Measurements from ENCODE around the gene FANK1. TPM values are rescaled to one million over a fixed set of nuclear protein-coding genes. Genes with fewer than 3 reads are reported as not detected.
"Not testable (repeated sequence)": the region's sequence is repeated elsewhere in the genome, so short reads cannot be mapped to it uniquely, and the experiment has no call there.

The FANK1 gene
- total and polyA plus RNA-seq, 2 experiments from 2014 or later: 2.9 to 6.0 TPM

- Histone ChIP-seq H3K79me2 (no peaks in the 10 kb centered on the region), H3K9me2 (replicated peaks; ENCODE audit: insufficient read depth) (no peaks in the 10 kb centered on the region), H3K9me3 (ENCODE audit: low read depth) (no peaks in the 10 kb centered on the region), H4K20me1 (ENCODE audit: insufficient read depth, poor library complexity, severe bottlenecking) (no peaks in the 10 kb centered on the region), H3K4me2 (peak overlapping the region; percentile 56), H3K27me3 (no peaks in the 10 kb centered on the region), H3K4me3 (no peak overlapping the region), H3K36me3 (replicated peaks; ENCODE audit: insufficient read depth, low read depth) (no peaks in the 10 kb centered on the region), H3K4me1 (ENCODE audit: insufficient read depth) (peaks cover 5% of the 10 kb centered on the region), H3K27ac (peak overlapping the region; percentile 58), H2AFZ (no peak overlapping the region)
- TF ChIP-seq EZH2 (IDR thresholded peaks at IDR 0.05; ENCODE audit: borderline replicate concordance): no peak
- TF ChIP-seq, protein P1, sequence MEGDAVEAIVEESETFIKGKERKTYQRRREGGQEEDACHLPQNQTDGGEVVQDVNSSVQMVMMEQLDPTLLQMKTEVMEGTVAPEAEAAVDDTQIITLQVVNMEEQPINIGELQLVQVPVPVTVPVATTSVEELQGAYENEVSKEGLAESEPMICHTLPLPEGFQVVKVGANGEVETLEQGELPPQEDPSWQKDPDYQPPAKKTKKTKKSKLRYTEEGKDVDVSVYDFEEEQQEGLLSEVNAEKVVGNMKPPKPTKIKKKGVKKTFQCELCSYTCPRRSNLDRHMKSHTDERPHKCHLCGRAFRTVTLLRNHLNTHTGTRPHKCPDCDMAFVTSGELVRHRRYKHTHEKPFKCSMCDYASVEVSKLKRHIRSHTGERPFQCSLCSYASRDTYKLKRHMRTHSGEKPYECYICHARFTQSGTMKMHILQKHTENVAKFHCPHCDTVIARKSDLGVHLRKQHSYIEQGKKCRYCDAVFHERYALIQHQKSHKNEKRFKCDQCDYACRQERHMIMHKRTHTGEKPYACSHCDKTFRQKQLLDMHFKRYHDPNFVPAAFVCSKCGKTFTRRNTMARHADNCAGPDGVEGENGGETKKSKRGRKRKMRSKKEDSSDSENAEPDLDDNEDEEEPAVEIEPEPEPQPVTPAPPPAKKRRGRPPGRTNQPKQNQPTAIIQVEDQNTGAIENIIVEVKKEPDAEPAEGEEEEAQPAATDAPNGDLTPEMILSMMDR (IDR thresholded peaks at IDR 0.05; ENCODE audit: poor library complexity): no peak
- TF ChIP-seq EZH2phosphoT487 (IDR thresholded peaks at IDR 0.05; ENCODE audit: low read depth, severe bottlenecking, unreplicated experiment): no peak
- 74% methylated on average over 10 of the region's 10 CpGs for WGBS (ENCODE audit: low lambda C conversion rate, missing lambda C conversion rate)
- peak; percentile 54 for DNase-seq (ENCODE audit: low spot score)
Observed at GRCh38 chr10:125911145-125911544, 14.8 kb downstream of the FANK1 start.

GRCh38 chr10:125911990-125912389 is 15.6 kb downstream of the FANK1 start:
- 31% methylated on average over 4 of the region's 4 CpGs for WGBS (ENCODE audit: low lambda C conversion rate, missing lambda C conversion rate)
- no peak for TF ChIP-seq EZH2 (IDR thresholded peaks at IDR 0.05; ENCODE audit: borderline replicate concordance)
- peak; percentile 57 for TF ChIP-seq EZH2phosphoT487 (IDR thresholded peaks at IDR 0.05; ENCODE audit: low read depth, severe bottlenecking, unreplicated experiment)
- H3K9me2 ChIP-seq (replicated peaks; ENCODE audit: insufficient read depth): no peaks in the 10 kb centered on the region
- H2AFZ ChIP-seq: no peak overlapping the region
- no peaks in the 10 kb centered on the region for H3K79me2 ChIP-seq
- H4K20me1 ChIP-seq (ENCODE audit: insufficient read depth, poor library complexity, severe bottlenecking): no peaks in the 10 kb centered on the region
- peaks cover 5% of the 10 kb centered on the region for H3K4me1 ChIP-seq (ENCODE audit: insufficient read depth)
- no peak overlapping the region for H3K4me3 ChIP-seq
- peak overlapping the region; percentile 58 for H3K27ac ChIP-seq
- no peaks in the 10 kb centered on the region for H3K36me3 ChIP-seq (replicated peaks; ENCODE audit: insufficient read depth, low read depth)
- H3K27me3 ChIP-seq: no peaks in the 10 kb centered on the region
- DNase-seq (ENCODE audit: low spot score): peak; percentile 39
- H3K4me2 ChIP-seq: peak overlapping the region; percentile 56
- H3K9me3 ChIP-seq (ENCODE audit: low read depth): no peaks in the 10 kb centered on the region

GRCh38 chr10:125913277-125913676 is 16.9 kb downstream of the FANK1 start:
- not testable (repeated sequence) for H3K9me3 ChIP-seq (ENCODE audit: low read depth); H3K9me2 ChIP-seq (replicated peaks; ENCODE audit: insufficient read depth)

GRCh38 chr10:125916977-125917376 is 20.6 kb downstream of the FANK1 start:
- Histone ChIP-seq H3K9me3 (ENCODE audit: low read depth) (no peaks in the 10 kb centered on the region), H3K79me2 (no peaks in the 10 kb centered on the region), H3K4me2 (no peak overlapping the region), H3K36me3 (replicated peaks; ENCODE audit: insufficient read depth, low read depth) (no peaks in the 10 kb centered on the region), H3K4me3 (no peak overlapping the region), H3K27me3 (no peaks in the 10 kb centered on the region), H3K27ac (no peak overlapping the region), H2AFZ (no peak overlapping the region), H4K20me1 (ENCODE audit: insufficient read depth, poor library complexity, severe bottlenecking) (no peaks in the 10 kb centered on the region), H3K9me2 (replicated peaks; ENCODE audit: insufficient read depth) (no peaks in the 10 kb centered on the region), H3K4me1 (ENCODE audit: insufficient read depth) (peaks cover 5% of the 10 kb centered on the region)
- DNase-seq (ENCODE audit: low spot score): no peak
- TF ChIP-seq EZH2 (IDR thresholded peaks at IDR 0.05; ENCODE audit: borderline replicate concordance) (no peak), EZH2phosphoT487 (IDR thresholded peaks at IDR 0.05; ENCODE audit: low read depth, severe bottlenecking, unreplicated experiment) (no peak)
- TF ChIP-seq, protein P1 (IDR thresholded peaks at IDR 0.05; ENCODE audit: poor library complexity): no peak
- 56% methylated on average over 3 of the region's 3 CpGs for WGBS (ENCODE audit: low lambda C conversion rate, missing lambda C conversion rate)

More at GRCh38 chr10:125913277-125913676, 16.9 kb downstream of the FANK1 start:
- not testable (repeated sequence) for H3K27me3 ChIP-seq; H2AFZ ChIP-seq; H4K20me1 ChIP-seq (ENCODE audit: insufficient read depth, poor library complexity, severe bottlenecking); H3K4me1 ChIP-seq (ENCODE audit: insufficient read depth); H3K27ac ChIP-seq; H3K36me3 ChIP-seq (replicated peaks; ENCODE audit: insufficient read depth, low read depth); H3K79me2 ChIP-seq; DNase-seq (ENCODE audit: low spot score); H3K4me2 ChIP-seq; H3K4me3 ChIP-seq
- 60% methylated on average over 6 of the region's 6 CpGs for whole genome bisulfite sequencing (ENCODE audit: low lambda C conversion rate, missing lambda C conversion rate)

GRCh38 chr10:125917704-125918361 is 21.5 kb downstream of the FANK1 start:
- WGBS (ENCODE audit: low lambda C conversion rate, missing lambda C conversion rate): 86% methylated on average over 8 of the region's 8 CpGs

DNA sequence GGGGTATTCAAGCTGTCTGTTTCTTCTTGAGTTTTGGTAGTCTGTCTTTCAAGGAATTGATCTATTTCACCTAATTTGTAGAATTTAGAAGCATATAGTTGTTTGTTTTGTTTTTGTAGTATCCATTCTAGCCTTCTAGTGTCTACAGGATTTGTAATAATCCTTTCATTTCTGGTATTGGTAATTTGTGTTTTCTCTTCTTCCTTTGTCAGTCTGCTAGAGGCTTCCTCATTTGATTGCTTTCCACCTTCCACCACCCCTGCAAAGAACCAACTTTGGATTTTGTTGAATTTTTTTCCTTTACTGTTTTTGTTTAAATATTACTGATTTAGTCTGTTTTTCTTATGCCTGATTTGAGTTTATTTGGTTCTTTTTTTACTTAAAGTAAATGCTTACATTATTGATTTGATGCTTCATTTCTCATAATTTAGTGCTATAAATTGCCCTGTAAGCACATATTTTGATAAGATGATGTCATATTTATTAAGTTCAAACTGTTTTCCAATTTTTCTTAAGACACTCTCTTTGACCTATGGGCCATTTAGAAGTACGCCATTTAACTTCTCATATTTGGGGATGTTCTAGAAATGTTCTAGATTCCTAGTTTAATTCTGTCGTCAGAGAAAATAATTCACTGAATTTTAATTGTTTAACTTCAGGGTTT is 25.4 kb downstream of the FANK1 start:
- H3K9me2 ChIP-seq (replicated peaks; ENCODE audit: insufficient read depth); H3K27me3 ChIP-seq; H3K79me2 ChIP-seq; H2AFZ ChIP-seq; H3K4me1 ChIP-seq (ENCODE audit: insufficient read depth); H3K4me2 ChIP-seq; H4K20me1 ChIP-seq (ENCODE audit: insufficient read depth, poor library complexity, severe bottlenecking); H3K4me3 ChIP-seq; H3K27ac ChIP-seq; DNase-seq (ENCODE audit: low spot score); H3K9me3 ChIP-seq (ENCODE audit: low read depth); H3K36me3 ChIP-seq (replicated peaks; ENCODE audit: insufficient read depth, low read depth): not testable (repeated sequence)
- 93% methylated on average over 2 of the region's 2 CpGs for WGBS (ENCODE audit: low lambda C conversion rate, missing lambda C conversion rate)

More at GRCh38 chr10:125917704-125918361, 21.5 kb downstream of the FANK1 start:
- not testable (repeated sequence) for H3K27me3 ChIP-seq; H3K4me1 ChIP-seq (ENCODE audit: insufficient read depth); H3K79me2 ChIP-seq; H3K9me3 ChIP-seq (ENCODE audit: low read depth); H4K20me1 ChIP-seq (ENCODE audit: insufficient read depth, poor library complexity, severe bottlenecking); H3K36me3 ChIP-seq (replicated peaks; ENCODE audit: insufficient read depth, low read depth); DNase-seq (ENCODE audit: low spot score); H3K27ac ChIP-seq; H3K4me3 ChIP-seq; H3K4me2 ChIP-seq; H3K9me2 ChIP-seq (replicated peaks; ENCODE audit: insufficient read depth); H2AFZ ChIP-seq
